GM03348 (cell line): ENCODE results near the gene VEPH1.
A peak's percentile ranks its signal among the peaks of the same experiment; 100 is the strongest.
"Not testable (repeated sequence)": the region's sequence is repeated elsewhere in the genome, so short reads cannot be mapped to it uniquely, and the experiment has no call there.

ENCODE experiments used
- DNase-seq: peaks from one replicate; pipeline ENCODE4 v3.0.0; 2012; ENCODE audit warnings: low spot score

Gene VEPH1

GRCh38 chr3:157387708-157388435, 115.3 kb downstream of the VEPH1 start:
- DNase-seq: no peak

GRCh38 chr3:157384491-157384890, 118.7 kb downstream of the VEPH1 start:
- no peak for DNase-seq

- DNase-seq: no peak
Measured at GRCh38 chr3:157384031-157384430, 119.2 kb downstream of the VEPH1 start.

GRCh38 chr3:157381606-157382005, 121.6 kb downstream of the VEPH1 start:
- DNase-seq: no peak

GRCh38 chr3:157379525-157380140, 123.6 kb downstream of the VEPH1 start:
- no peak for DNase-seq

- DNase-seq: peak; percentile 18
Measured at GRCh38 chr3:157376603-157377300, 126.5 kb downstream of the VEPH1 start.

GRCh38 chr3:157375342-157375986, 127.8 kb downstream of the VEPH1 start:
- DNase-seq: no peak

GRCh38 chr3:157374933-157375332, 128.3 kb downstream of the VEPH1 start:
- DNase-seq: no peak

GRCh38 chr3:157373783-157374182, 129.4 kb downstream of the VEPH1 start:
- DNase-seq: peak; percentile 53

GRCh38 chr3:157370867-157371266, 132.3 kb downstream of the VEPH1 start:
- DNase-seq: no peak

GRCh38 chr3:157369727-157370421, 133.3 kb downstream of the VEPH1 start:
- no peak for DNase-seq

GRCh38 chr3:157368171-157368570, 135.0 kb downstream of the VEPH1 start:
- DNase-seq: no peak

- DNase-seq: no peak
Measured at GRCh38 chr3:157363393-157363792, 139.8 kb downstream of the VEPH1 start.

GRCh38 chr3:157362348-157362747, 140.9 kb downstream of the VEPH1 start:
- DNase-seq: no peak

GRCh38 chr3:157360044-157360443, 143.2 kb downstream of the VEPH1 start:
- DNase-seq: peak; percentile 81

- no peak for DNase-seq
Measured at GRCh38 chr3:157356541-157356940, 146.7 kb downstream of the VEPH1 start.

- no peak for DNase-seq
Measured at GRCh38 chr3:157355276-157355675, 147.9 kb downstream of the VEPH1 start.

- DNase-seq: peak; percentile 13
Measured at GRCh38 chr3:157354722-157355121, 148.5 kb downstream of the VEPH1 start.

- DNase-seq: no peak
Measured at GRCh38 chr3:157354254-157354653, 149.0 kb downstream of the VEPH1 start.

- no peak for DNase-seq
Measured at GRCh38 chr3:157353652-157354051, 149.6 kb downstream of the VEPH1 start.

GRCh38 chr3:157351981-157352380, 151.2 kb downstream of the VEPH1 start:
- DNase-seq: no peak

GRCh38 chr3:157350651-157351050, 152.6 kb downstream of the VEPH1 start:
- DNase-seq: not testable (repeated sequence)
